ENCODE measurements around the gene KAT7.

Gene KAT7

DNA sequence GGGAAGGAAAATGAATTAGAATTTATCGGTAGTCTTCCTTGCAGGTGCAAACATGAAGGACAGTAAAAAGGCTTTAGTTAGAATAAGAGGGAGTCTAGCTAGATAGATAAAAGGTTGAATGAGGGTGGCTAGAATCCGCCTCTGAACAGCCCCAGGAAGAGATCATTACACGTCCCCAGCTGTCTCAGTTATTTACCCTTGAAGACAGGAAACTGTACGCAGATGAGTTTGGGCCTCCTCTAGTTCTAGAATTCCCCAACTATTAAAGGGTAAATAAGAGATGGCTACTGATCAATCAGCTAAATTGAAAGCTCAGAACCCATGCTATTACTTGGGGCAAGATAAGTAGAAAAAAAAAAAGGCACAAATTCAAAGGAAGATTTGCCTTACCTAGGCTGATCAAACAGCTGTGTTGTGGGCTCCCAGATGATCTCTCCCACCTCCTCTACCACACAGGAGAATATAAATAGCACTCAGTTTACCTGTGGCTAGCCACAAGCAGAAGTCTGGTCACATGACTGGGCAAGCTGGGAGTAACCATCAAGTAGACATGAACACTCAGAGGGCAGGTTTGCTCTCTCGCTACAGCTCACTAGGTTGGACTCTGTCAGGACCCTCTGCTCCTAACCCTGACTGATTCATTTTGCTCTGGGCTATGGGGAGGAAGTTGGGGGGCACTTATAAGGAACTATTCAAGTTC lies 41.5 kb upstream of the KAT7 start:
- TF ChIP-seq, protein P1, sequence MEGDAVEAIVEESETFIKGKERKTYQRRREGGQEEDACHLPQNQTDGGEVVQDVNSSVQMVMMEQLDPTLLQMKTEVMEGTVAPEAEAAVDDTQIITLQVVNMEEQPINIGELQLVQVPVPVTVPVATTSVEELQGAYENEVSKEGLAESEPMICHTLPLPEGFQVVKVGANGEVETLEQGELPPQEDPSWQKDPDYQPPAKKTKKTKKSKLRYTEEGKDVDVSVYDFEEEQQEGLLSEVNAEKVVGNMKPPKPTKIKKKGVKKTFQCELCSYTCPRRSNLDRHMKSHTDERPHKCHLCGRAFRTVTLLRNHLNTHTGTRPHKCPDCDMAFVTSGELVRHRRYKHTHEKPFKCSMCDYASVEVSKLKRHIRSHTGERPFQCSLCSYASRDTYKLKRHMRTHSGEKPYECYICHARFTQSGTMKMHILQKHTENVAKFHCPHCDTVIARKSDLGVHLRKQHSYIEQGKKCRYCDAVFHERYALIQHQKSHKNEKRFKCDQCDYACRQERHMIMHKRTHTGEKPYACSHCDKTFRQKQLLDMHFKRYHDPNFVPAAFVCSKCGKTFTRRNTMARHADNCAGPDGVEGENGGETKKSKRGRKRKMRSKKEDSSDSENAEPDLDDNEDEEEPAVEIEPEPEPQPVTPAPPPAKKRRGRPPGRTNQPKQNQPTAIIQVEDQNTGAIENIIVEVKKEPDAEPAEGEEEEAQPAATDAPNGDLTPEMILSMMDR (conservative IDR thresholded peaks at IDR 0.05; ENCODE audit: low read depth, low read length) = no peak
- H3K4me3 ChIP-seq (ENCODE audit: low read depth, low read length) = no peak overlapping the region
- no peak for DNase-seq (ENCODE audit: low read depth)

DNA sequence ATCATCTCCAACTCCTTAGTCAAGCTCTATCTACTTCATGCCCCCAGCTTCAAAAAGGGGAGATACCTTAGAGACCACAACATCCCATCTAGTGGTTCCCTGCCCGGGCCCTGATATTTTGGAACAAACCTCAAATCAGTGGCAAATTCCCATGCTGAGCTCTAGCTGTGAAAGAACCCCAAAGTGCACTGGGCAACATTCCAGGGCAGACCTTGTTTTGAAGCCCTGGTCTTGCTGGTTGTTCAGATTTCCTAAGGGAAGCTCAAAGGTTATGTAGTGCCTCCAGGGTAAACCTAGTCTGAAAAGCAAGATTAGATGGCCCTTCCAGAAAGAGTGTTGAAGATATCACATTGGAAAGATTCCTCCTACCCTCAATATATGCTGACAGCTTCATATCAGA lies 40.8 kb upstream of the KAT7 start:
- TF ChIP-seq, protein P1 (conservative IDR thresholded peaks at IDR 0.05; ENCODE audit: low read depth, low read length) = no peak
- H3K4me3 ChIP-seq (ENCODE audit: low read depth, low read length) = no peak overlapping the region
- DNase-seq (ENCODE audit: low read depth) = no peak

DNA sequence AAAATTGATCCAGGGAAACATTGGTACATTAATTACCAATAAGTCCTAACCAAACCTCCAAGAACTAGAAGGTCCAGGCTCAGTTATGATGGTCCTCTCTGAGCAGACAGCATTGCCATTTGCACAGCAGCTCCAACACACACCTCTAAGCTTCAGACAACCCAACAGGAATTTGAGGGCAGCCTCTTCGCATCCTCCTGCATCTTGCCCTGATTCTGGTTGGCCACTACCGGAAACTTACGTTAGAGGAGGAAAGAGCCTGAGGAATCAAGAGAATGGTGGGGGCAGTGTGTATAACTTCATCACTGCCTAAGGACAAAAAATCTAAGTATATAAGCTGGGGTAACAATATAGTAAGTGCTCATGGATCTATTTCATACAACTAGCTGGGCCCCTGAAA lies 40.3 kb upstream of the KAT7 start:
- no peak for DNase-seq (ENCODE audit: low read depth)
- H3K4me3 ChIP-seq (ENCODE audit: low read depth, low read length) = no peak overlapping the region
- TF ChIP-seq, protein P1 (conservative IDR thresholded peaks at IDR 0.05; ENCODE audit: low read depth, low read length) = no peak

DNA sequence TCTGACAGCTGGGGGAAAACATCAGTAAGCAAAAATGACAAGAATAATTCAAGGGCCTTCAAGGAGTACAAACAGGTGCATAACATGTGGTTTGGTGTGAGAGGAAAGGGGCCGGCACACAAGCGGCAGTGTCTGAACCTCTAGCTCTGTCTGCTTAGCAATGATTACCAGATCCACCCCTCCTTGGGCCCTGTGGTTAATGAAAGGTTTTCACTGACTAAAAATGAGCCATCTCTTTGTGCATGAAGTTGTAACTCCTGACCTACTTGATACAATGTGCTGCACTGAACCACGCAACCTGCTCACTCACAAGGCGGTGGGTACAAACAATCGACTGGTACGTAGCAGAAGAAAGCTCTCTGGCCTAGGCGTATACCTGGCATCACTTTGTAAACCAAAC lies 39.7 kb upstream of the KAT7 start:
- H3K4me3 ChIP-seq (ENCODE audit: low read depth, low read length) = no peak overlapping the region
- TF ChIP-seq, protein P1 (conservative IDR thresholded peaks at IDR 0.05; ENCODE audit: low read depth, low read length) = no peak

DNA sequence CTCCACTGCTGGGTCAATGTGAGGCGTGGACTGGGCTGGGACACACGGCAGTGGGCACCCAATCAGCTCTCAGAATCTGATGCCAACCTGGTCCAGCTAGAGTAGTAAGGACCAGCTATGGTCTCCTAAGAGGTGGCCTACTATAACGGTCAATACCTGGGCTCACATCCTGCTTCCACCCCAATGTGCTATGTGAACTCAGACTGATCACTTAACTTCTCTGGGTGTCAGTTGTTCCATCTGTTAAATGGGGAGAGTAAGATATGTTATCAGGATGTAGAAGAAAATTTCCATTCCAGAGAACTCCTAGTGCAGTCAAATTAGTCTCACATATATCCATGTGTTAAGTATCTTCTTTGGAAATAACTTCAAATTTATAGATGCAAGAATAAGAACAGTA lies 38.8 kb upstream of the KAT7 start:
- TF ChIP-seq, protein P1 (conservative IDR thresholded peaks at IDR 0.05; ENCODE audit: low read depth, low read length) = no peak
- H3K4me3 ChIP-seq (ENCODE audit: low read depth, low read length) = no peak overlapping the region
- DNase-seq (ENCODE audit: low read depth) = no peak

More for the DNA sequence above, 39.7 kb upstream of the KAT7 start:
- DNase-seq (ENCODE audit: low read depth) = no peak

DNA sequence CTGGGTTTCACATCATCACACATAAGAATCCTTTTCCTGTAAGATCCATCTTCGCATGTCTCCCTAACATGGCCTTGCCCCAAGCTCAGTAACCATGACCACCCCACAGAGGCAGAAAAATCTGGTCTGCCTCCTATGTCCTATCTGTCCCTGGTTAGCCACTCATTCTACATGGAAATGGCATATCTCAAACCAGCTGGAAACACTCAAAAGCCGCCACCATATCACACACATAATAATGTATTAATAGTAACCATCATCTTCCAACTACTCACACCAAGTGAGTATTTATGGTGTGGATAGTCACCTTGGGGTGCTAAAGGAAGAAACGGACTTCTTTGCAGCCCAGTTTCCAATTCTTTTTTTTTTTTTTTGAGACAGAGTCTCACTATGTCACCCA lies 36.0 kb upstream of the KAT7 start:
- no peak for DNase-seq (ENCODE audit: low read depth)
- no peak overlapping the region for H3K4me3 ChIP-seq (ENCODE audit: low read depth, low read length)
- TF ChIP-seq, protein P1 (conservative IDR thresholded peaks at IDR 0.05; ENCODE audit: low read depth, low read length) = no peak

DNA sequence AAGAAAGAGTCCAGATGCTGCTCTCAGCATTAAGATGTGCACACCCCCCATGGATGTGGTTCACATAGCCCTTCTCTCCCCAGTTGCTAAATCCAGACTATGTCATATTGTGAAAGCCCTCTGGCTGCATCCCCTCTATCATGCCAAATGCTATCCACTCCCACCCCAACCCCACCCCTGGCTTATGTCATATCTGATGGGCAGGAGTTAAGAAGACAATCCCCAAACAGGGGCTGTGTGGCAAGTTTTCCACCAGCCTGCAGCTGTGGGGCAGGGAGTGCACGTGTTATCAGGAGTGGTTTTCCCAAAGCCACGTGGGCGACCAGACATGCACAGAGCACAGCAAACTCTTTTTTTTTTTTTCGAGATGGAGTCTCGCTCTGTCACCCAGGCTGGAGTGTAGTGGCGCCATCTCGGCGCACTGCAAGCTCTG lies 34.5 kb upstream of the KAT7 start:
- DNase-seq (ENCODE audit: low read depth) = no peak
- H3K4me3 ChIP-seq (ENCODE audit: low read depth, low read length) = no peak overlapping the region

More for the DNA sequence above, 34.5 kb upstream of the KAT7 start:
- TF ChIP-seq, protein P1 (conservative IDR thresholded peaks at IDR 0.05; ENCODE audit: low read depth, low read length) = no peak

Measured in choroid plexus epithelial cell (primary cell).